ENCODE data around the gene REPIN1.

The REPIN1 gene

GRCh38 chr7:150343225-150343624 lies 25.4 kb upstream of the REPIN1 start:
- H3F3A ChIP-seq (ENCODE audit: insufficient read depth): no peaks in the 10 kb centered on the region
- H3K36me3 ChIP-seq (ENCODE audit: low read length): no peaks in the 10 kb centered on the region
- no peak overlapping the region for H2AFZ ChIP-seq (ENCODE audit: low read depth, low read length, severe bottlenecking)
- no peaks in the 10 kb centered on the region for H3K9me2 ChIP-seq (replicated peaks; ENCODE audit: insufficient read depth, low read length)
- no peak overlapping the region for H3K27ac ChIP-seq (ENCODE audit: low read depth, low read length)
- H3K79me2 ChIP-seq (ENCODE audit: insufficient read depth, low read length): no peaks in the 10 kb centered on the region
- no peak for TF ChIP-seq CTCF (IDR thresholded peaks at IDR 0.05; ENCODE audit: insufficient read depth, low read length, poor library complexity, severe bottlenecking)
- TF ChIP-seq EZH2phosphoT487 (conservative IDR thresholded peaks at IDR 0.05; ENCODE audit: low read length): no peak
- H4K20me1 ChIP-seq (ENCODE audit: low read depth, low read length): no peaks in the 10 kb centered on the region
- no peak overlapping the region for H3K4me3 ChIP-seq (ENCODE audit: insufficient read depth, low read length, poor library complexity, severe bottlenecking)
- H3K9me3 ChIP-seq (ENCODE audit: insufficient read depth, low read length): no peaks in the 10 kb centered on the region
- no peaks in the 10 kb centered on the region for H3K27me3 ChIP-seq (ENCODE audit: low read length)
- H3K4me2 ChIP-seq (ENCODE audit: low read depth, low read length, poor library complexity, severe bottlenecking): no peak overlapping the region
- H3K9ac ChIP-seq (ENCODE audit: low read length): no peak overlapping the region

GRCh38 chr7:150344299-150344698 lies 24.3 kb upstream of the REPIN1 start:
- no peak overlapping the region for H3K4me2 ChIP-seq (ENCODE audit: low read depth, low read length, poor library complexity, severe bottlenecking)
- H3K9me2 ChIP-seq (replicated peaks; ENCODE audit: insufficient read depth, low read length): no peaks in the 10 kb centered on the region
- H3K79me2 ChIP-seq (ENCODE audit: insufficient read depth, low read length): no peaks in the 10 kb centered on the region
- no peaks in the 10 kb centered on the region for H3K27me3 ChIP-seq (ENCODE audit: low read length)
- H2AFZ ChIP-seq (ENCODE audit: low read depth, low read length, severe bottlenecking): no peak overlapping the region
- no peaks in the 10 kb centered on the region for H3K36me3 ChIP-seq (ENCODE audit: low read length)
- no peaks in the 10 kb centered on the region for H3K9me3 ChIP-seq (ENCODE audit: insufficient read depth, low read length)
- no peaks in the 10 kb centered on the region for H3F3A ChIP-seq (ENCODE audit: insufficient read depth)
- TF ChIP-seq EZH2phosphoT487 (conservative IDR thresholded peaks at IDR 0.05; ENCODE audit: low read length): no peak
- H3K9ac ChIP-seq (ENCODE audit: low read length): no peak overlapping the region
- H3K4me3 ChIP-seq (ENCODE audit: insufficient read depth, low read length, poor library complexity, severe bottlenecking): no peak overlapping the region
- H4K20me1 ChIP-seq (ENCODE audit: low read depth, low read length): no peaks in the 10 kb centered on the region
- H3K27ac ChIP-seq (ENCODE audit: low read depth, low read length): no peak overlapping the region

GRCh38 chr7:150345012-150345411 lies 23.6 kb upstream of the REPIN1 start:
- no peak overlapping the region for H3K9ac ChIP-seq (ENCODE audit: low read length)
- H3F3A ChIP-seq (ENCODE audit: insufficient read depth): no peaks in the 10 kb centered on the region
- TF ChIP-seq EZH2phosphoT487 (conservative IDR thresholded peaks at IDR 0.05; ENCODE audit: low read length): no peak
- no peak for TF ChIP-seq CTCF (IDR thresholded peaks at IDR 0.05; ENCODE audit: insufficient read depth, low read length, poor library complexity, severe bottlenecking)
- H3K9me2 ChIP-seq (replicated peaks; ENCODE audit: insufficient read depth, low read length): no peaks in the 10 kb centered on the region
- H3K4me3 ChIP-seq (ENCODE audit: insufficient read depth, low read length, poor library complexity, severe bottlenecking): no peak overlapping the region
- H3K36me3 ChIP-seq (ENCODE audit: low read length): no peaks in the 10 kb centered on the region
- no peaks in the 10 kb centered on the region for H3K27me3 ChIP-seq (ENCODE audit: low read length)
- no peak overlapping the region for H2AFZ ChIP-seq (ENCODE audit: low read depth, low read length, severe bottlenecking)
- H4K20me1 ChIP-seq (ENCODE audit: low read depth, low read length): no peaks in the 10 kb centered on the region
- no peak overlapping the region for H3K4me2 ChIP-seq (ENCODE audit: low read depth, low read length, poor library complexity, severe bottlenecking)
- no peaks in the 10 kb centered on the region for H3K79me2 ChIP-seq (ENCODE audit: insufficient read depth, low read length)
- H3K9me3 ChIP-seq (ENCODE audit: insufficient read depth, low read length): no peaks in the 10 kb centered on the region
- no peak overlapping the region for H3K27ac ChIP-seq (ENCODE audit: low read depth, low read length)

- Histone ChIP-seq H3K27me3 (ENCODE audit: low read length) (no peaks in the 10 kb centered on the region), H3K79me2 (ENCODE audit: insufficient read depth, low read length) (no peaks in the 10 kb centered on the region), H3K9me3 (ENCODE audit: insufficient read depth, low read length) (no peaks in the 10 kb centered on the region), H3F3A (ENCODE audit: insufficient read depth) (no peaks in the 10 kb centered on the region), H2AFZ (ENCODE audit: low read depth, low read length, severe bottlenecking) (no peak overlapping the region), H3K36me3 (ENCODE audit: low read length) (no peaks in the 10 kb centered on the region), H3K4me3 (ENCODE audit: insufficient read depth, low read length, poor library complexity, severe bottlenecking) (no peak overlapping the region), H4K20me1 (ENCODE audit: low read depth, low read length) (no peaks in the 10 kb centered on the region), H3K4me2 (ENCODE audit: low read depth, low read length, poor library complexity, severe bottlenecking) (no peak overlapping the region), H3K27ac (ENCODE audit: low read depth, low read length) (no peak overlapping the region), H3K9me2 (replicated peaks; ENCODE audit: insufficient read depth, low read length) (no peaks in the 10 kb centered on the region), H3K9ac (ENCODE audit: low read length) (no peak overlapping the region)
- no peak for TF ChIP-seq EZH2phosphoT487 (conservative IDR thresholded peaks at IDR 0.05; ENCODE audit: low read length)
- TF ChIP-seq CTCF (IDR thresholded peaks at IDR 0.05; ENCODE audit: insufficient read depth, low read length, poor library complexity, severe bottlenecking): no peak
Measured at GRCh38 chr7:150346922-150347321, 21.7 kb upstream of the REPIN1 start.

All from SU-DHL-6 (cell line).